Activated T-cell treated with anti-CD3 and anti-CD28 coated beads, Interleukin-2, amount 50 U/mL, for 1 hour (primary cell): ENCODE results near the gene TBX21.

Source experiments
- DNase-seq: peaks from one replicate; pipeline ENCODE4 v3.0.0-alpha.2; 2020

The TBX21 gene

GRCh38 chr17:47774987-47775580 is 42.0 kb downstream of the TBX21 start:
- no peak for DNase-seq

- DNase-seq = peak; percentile 31
Observed at GRCh38 chr17:47776330-47777197, 43.5 kb downstream of the TBX21 start.

- no peak for DNase-seq
Observed at GRCh38 chr17:47778184-47778635, 45.2 kb downstream of the TBX21 start.

- no peak for DNase-seq
Observed at GRCh38 chr17:47781397-47781796, 48.4 kb downstream of the TBX21 start.

- no peak for DNase-seq
Observed at GRCh38 chr17:47785538-47786123, 52.6 kb downstream of the TBX21 start.

GRCh38 chr17:47789611-47790561 is 56.9 kb downstream of the TBX21 start:
- DNase-seq = peak; percentile 63

GRCh38 chr17:47791025-47791424 is 58.0 kb downstream of the TBX21 start:
- DNase-seq = no peak

- DNase-seq = no peak
Observed at GRCh38 chr17:47792457-47792856, 59.4 kb downstream of the TBX21 start.

- no peak for DNase-seq
Observed at GRCh38 chr17:47792979-47793378, 59.9 kb downstream of the TBX21 start.
